Measurements from ENCODE around the gene SORCS1.
"Not testable (repeated sequence)": the region's sequence is repeated elsewhere in the genome, so short reads cannot be mapped to it uniquely, and the experiment has no call there.

Gene SORCS1

GRCh38 chr10:107025676-107026075 is 138.8 kb downstream of the SORCS1 start:
- H3K27me3 Mint-ChIP-seq, result no peaks in the 10 kb centered on the region
- H3K4me1 Mint-ChIP-seq, result no peaks in the 10 kb centered on the region
- no peaks in the 10 kb centered on the region for H3K36me3 Mint-ChIP-seq (ENCODE audit: insufficient read depth)

GRCh38 chr10:107024033-107024432 is 140.5 kb downstream of the SORCS1 start:
- not testable (repeated sequence) for H3K27me3 Mint-ChIP-seq; H3K27ac Mint-ChIP-seq (ENCODE audit: low read depth); H3K4me3 Mint-ChIP-seq; H3K36me3 Mint-ChIP-seq (ENCODE audit: insufficient read depth); H3K4me1 Mint-ChIP-seq; DNase-seq (ENCODE audit: low spot score in 2 of 2); ATAC-seq (replicated peaks; ENCODE audit: extremely low read depth, poor library complexity, severe bottlenecking)
- H3K9me3 Mint-ChIP-seq, result peaks cover 24% of the 10 kb centered on the region

More at GRCh38 chr10:107025676-107026075, 138.8 kb downstream of the SORCS1 start:
- DNase-seq (ENCODE audit: low spot score in 2 of 2) (no peak), ATAC-seq (replicated peaks; ENCODE audit: extremely low read depth, poor library complexity, severe bottlenecking) (no peak)
- Mint-ChIP-seq H3K9me3 (peaks cover 29% of the 10 kb centered on the region), H3K4me3 (no peak overlapping the region), H3K27ac (ENCODE audit: low read depth) (no peak overlapping the region)

GRCh38 chr10:107022600-107023354 is 141.7 kb downstream of the SORCS1 start:
- ATAC-seq (replicated peaks; ENCODE audit: extremely low read depth, poor library complexity, severe bottlenecking) (no peak), DNase-seq (ENCODE audit: low spot score in 2 of 2) (no peak)
- no peak overlapping the region for H3K27ac Mint-ChIP-seq (ENCODE audit: low read depth)
- H3K27me3 Mint-ChIP-seq, result no peaks in the 10 kb centered on the region
- no peaks in the 10 kb centered on the region for H3K4me1 Mint-ChIP-seq
- peaks cover 22% of the 10 kb centered on the region for H3K9me3 Mint-ChIP-seq
- H3K36me3 Mint-ChIP-seq (ENCODE audit: insufficient read depth), result no peaks in the 10 kb centered on the region
- no peak overlapping the region for H3K4me3 Mint-ChIP-seq

- ATAC-seq (replicated peaks; ENCODE audit: extremely low read depth, poor library complexity, severe bottlenecking), result no peak
- Mint-ChIP-seq H3K9me3 (peaks cover 13% of the 10 kb centered on the region), H3K36me3 (ENCODE audit: insufficient read depth) (no peaks in the 10 kb centered on the region), H3K4me1 (no peaks in the 10 kb centered on the region), H3K27me3 (no peaks in the 10 kb centered on the region), H3K4me3 (no peak overlapping the region), H3K27ac (ENCODE audit: low read depth) (no peak overlapping the region)
- DNase-seq (ENCODE audit: low spot score in 2 of 2), result no peak
Measured at GRCh38 chr10:107019154-107019553, 145.4 kb downstream of the SORCS1 start.

- ATAC-seq (replicated peaks; ENCODE audit: extremely low read depth, poor library complexity, severe bottlenecking) (no peak), DNase-seq (ENCODE audit: low spot score in 2 of 2) (no peak)
- H3K27me3 Mint-ChIP-seq, result no peaks in the 10 kb centered on the region
- peaks cover 11% of the 10 kb centered on the region for H3K9me3 Mint-ChIP-seq
- no peaks in the 10 kb centered on the region for H3K36me3 Mint-ChIP-seq (ENCODE audit: insufficient read depth)
- H3K4me3 Mint-ChIP-seq, result no peak overlapping the region
- no peak overlapping the region for H3K27ac Mint-ChIP-seq (ENCODE audit: low read depth)
- no peaks in the 10 kb centered on the region for H3K4me1 Mint-ChIP-seq
Measured at GRCh38 chr10:107013258-107014006, 151.1 kb downstream of the SORCS1 start.

- Mint-ChIP-seq H3K4me3 (no peak overlapping the region), H3K4me1 (no peaks in the 10 kb centered on the region), H3K36me3 (ENCODE audit: insufficient read depth) (no peaks in the 10 kb centered on the region), H3K27ac (ENCODE audit: low read depth) (no peak overlapping the region), H3K9me3 (peaks cover 11% of the 10 kb centered on the region), H3K27me3 (no peaks in the 10 kb centered on the region)
- no peak for ATAC-seq (replicated peaks; ENCODE audit: extremely low read depth, poor library complexity, severe bottlenecking)
- DNase-seq (ENCODE audit: low spot score in 2 of 2), result no peak
Measured at GRCh38 chr10:107011992-107012391, 152.5 kb downstream of the SORCS1 start.

- peaks cover 11% of the 10 kb centered on the region for H3K9me3 Mint-ChIP-seq
- H3K27ac Mint-ChIP-seq (ENCODE audit: low read depth), result no peak overlapping the region
- ATAC-seq (replicated peaks; ENCODE audit: extremely low read depth, poor library complexity, severe bottlenecking) (no peak), DNase-seq (ENCODE audit: low spot score in 2 of 2) (no peak)
- H3K36me3 Mint-ChIP-seq (ENCODE audit: insufficient read depth), result no peaks in the 10 kb centered on the region
- no peaks in the 10 kb centered on the region for H3K27me3 Mint-ChIP-seq
- H3K4me1 Mint-ChIP-seq, result no peaks in the 10 kb centered on the region
- H3K4me3 Mint-ChIP-seq, result no peak overlapping the region
Measured at GRCh38 chr10:107011105-107011504, 153.4 kb downstream of the SORCS1 start.

GRCh38 chr10:107010531-107010930 is 154.0 kb downstream of the SORCS1 start:
- H3K27me3 Mint-ChIP-seq, result no peaks in the 10 kb centered on the region

GRCh38 chr10:107004362-107004761 is 160.1 kb downstream of the SORCS1 start:
- H3K4me3 Mint-ChIP-seq, result no peak overlapping the region
- no peaks in the 10 kb centered on the region for H3K27me3 Mint-ChIP-seq
- no peaks in the 10 kb centered on the region for H3K36me3 Mint-ChIP-seq (ENCODE audit: insufficient read depth)
- H3K9me3 Mint-ChIP-seq, result peaks cover 8% of the 10 kb centered on the region
- H3K4me1 Mint-ChIP-seq, result no peaks in the 10 kb centered on the region
- no peak for DNase-seq (ENCODE audit: low spot score in 2 of 2)
- ATAC-seq (replicated peaks; ENCODE audit: extremely low read depth, poor library complexity, severe bottlenecking), result no peak
- H3K27ac Mint-ChIP-seq (ENCODE audit: low read depth), result no peak overlapping the region

More at GRCh38 chr10:107010531-107010930, 154.0 kb downstream of the SORCS1 start:
- Mint-ChIP-seq H3K9me3 (peaks cover 11% of the 10 kb centered on the region), H3K36me3 (ENCODE audit: insufficient read depth) (no peaks in the 10 kb centered on the region), H3K4me3 (no peak overlapping the region), H3K27ac (ENCODE audit: low read depth) (no peak overlapping the region), H3K4me1 (no peaks in the 10 kb centered on the region)
- no peak for DNase-seq (ENCODE audit: low spot score in 2 of 2)
- ATAC-seq (replicated peaks; ENCODE audit: extremely low read depth, poor library complexity, severe bottlenecking), result no peak

GRCh38 chr10:107002068-107002467 is 162.4 kb downstream of the SORCS1 start:
- Mint-ChIP-seq H3K27me3 (no peaks in the 10 kb centered on the region), H3K27ac (ENCODE audit: low read depth) (no peak overlapping the region), H3K4me1 (no peaks in the 10 kb centered on the region), H3K9me3 (peaks cover 14% of the 10 kb centered on the region), H3K4me3 (no peak overlapping the region), H3K36me3 (ENCODE audit: insufficient read depth) (no peaks in the 10 kb centered on the region)
- ATAC-seq (replicated peaks; ENCODE audit: extremely low read depth, poor library complexity, severe bottlenecking) (no peak), DNase-seq (ENCODE audit: low spot score in 2 of 2) (no peak)

GRCh38 chr10:106999118-106999707 is 165.3 kb downstream of the SORCS1 start:
- H3K4me1 Mint-ChIP-seq, result no peaks in the 10 kb centered on the region
- no peaks in the 10 kb centered on the region for H3K36me3 Mint-ChIP-seq (ENCODE audit: insufficient read depth)
- peaks cover 19% of the 10 kb centered on the region for H3K9me3 Mint-ChIP-seq
- H3K27ac Mint-ChIP-seq (ENCODE audit: low read depth), result no peak overlapping the region
- H3K4me3 Mint-ChIP-seq, result no peak overlapping the region
- H3K27me3 Mint-ChIP-seq, result no peaks in the 10 kb centered on the region
- no peak for DNase-seq (ENCODE audit: low spot score in 2 of 2)
- ATAC-seq (replicated peaks; ENCODE audit: extremely low read depth, poor library complexity, severe bottlenecking), result no peak

- H3K27me3 Mint-ChIP-seq, result no peaks in the 10 kb centered on the region
- H3K4me1 Mint-ChIP-seq, result no peaks in the 10 kb centered on the region
- DNase-seq (ENCODE audit: low spot score in 2 of 2), result no peak
- H3K9me3 Mint-ChIP-seq, result peaks cover 19% of the 10 kb centered on the region
- no peak for ATAC-seq (replicated peaks; ENCODE audit: extremely low read depth, poor library complexity, severe bottlenecking)
- no peaks in the 10 kb centered on the region for H3K36me3 Mint-ChIP-seq (ENCODE audit: insufficient read depth)
- H3K27ac Mint-ChIP-seq (ENCODE audit: low read depth), result no peak overlapping the region
- H3K4me3 Mint-ChIP-seq, result no peak overlapping the region
Measured at GRCh38 chr10:106997721-106998120, 166.8 kb downstream of the SORCS1 start.

GRCh38 chr10:106996510-106996909 is 168.0 kb downstream of the SORCS1 start:
- H3K36me3 Mint-ChIP-seq (ENCODE audit: insufficient read depth), result no peaks in the 10 kb centered on the region
- H3K27me3 Mint-ChIP-seq, result no peaks in the 10 kb centered on the region
- no peak for DNase-seq (ENCODE audit: low spot score in 2 of 2)
- ATAC-seq (replicated peaks; ENCODE audit: extremely low read depth, poor library complexity, severe bottlenecking), result no peak
- no peak overlapping the region for H3K27ac Mint-ChIP-seq (ENCODE audit: low read depth)
- H3K4me3 Mint-ChIP-seq, result no peak overlapping the region
- H3K9me3 Mint-ChIP-seq, result peaks cover 19% of the 10 kb centered on the region
- H3K4me1 Mint-ChIP-seq, result no peaks in the 10 kb centered on the region
